Activated CD8-positive, alpha-beta memory T cell treated with anti-CD3 and anti-CD28 coated beads, Interleukin-2, amount 10 ng/mL, durations not matched to agents 7 days and 5 days (primary cell): Measurements from ENCODE around the gene LRRN3. TPM values are rescaled to one million over a fixed set of nuclear protein-coding genes. Genes with fewer than 3 reads are reported as not detected.
A peak's percentile ranks its signal among the peaks of the same experiment; 100 is the strongest.

Experiments used
- ATAC-seq: fragments of 150-1000 bp; cut with Tn5 transposase; one replicate; pipeline ENCODE4 v1.10.0; 2021; ENCODE audit warnings: moderate library complexity
- CTCF ChIA-PET: fragments of 350-600 bp; sonication (Branson Sonifier 250); formaldehyde crosslinking; loops from one replicate; lab custom pipeline; 2021; ENCODE audit warnings: antibody characterized with exemption; lab: Charles Lee
- DNase-seq: peaks from one replicate; pipeline ENCODE4 v3.0.0-alpha.2; 2020
- H3K27ac Mint-ChIP-seq: one replicate; pipeline ENCODE4 v1.8.0; 2021; ENCODE audit warnings: mild to moderate bottlenecking, mixed read lengths
- H3K27me3 Mint-ChIP-seq: one replicate; pipeline ENCODE4 v1.8.0; 2021; ENCODE audit warnings: mixed read lengths
- H3K36me3 Mint-ChIP-seq: one replicate; pipeline ENCODE4 v1.8.0; 2021; ENCODE audit warnings: mild to moderate bottlenecking, mixed read lengths
- H3K4me1 Mint-ChIP-seq: one replicate; pipeline ENCODE4 v1.8.0; 2021; ENCODE audit warnings: mixed read lengths
- H3K4me3 Mint-ChIP-seq: one replicate; pipeline ENCODE4 v1.8.0; 2021; ENCODE audit warnings: mild to moderate bottlenecking, moderate library complexity, mixed read lengths
- H3K9me3 Mint-ChIP-seq: one replicate; pipeline ENCODE4 v1.8.0; 2022; ENCODE audit warnings: low read depth, mixed read lengths
- total RNA-seq, 2 experiments: library from RNA; stranded (reverse); gene quantifications; one replicate each; pipeline ENCODE4 v1.2.3, GENCODE V29; 2021

LRRN3 gene
- total RNA-seq, 2 experiments from 2014 or later, result 82.3 to 154 TPM

- Mint-ChIP-seq H3K27me3 (no peaks in the 10 kb centered on the region), H3K4me1 (peaks cover 61% of the 10 kb centered on the region), H3K4me3 (peak overlapping the region; percentile 75), H3K36me3 (peaks cover 70% of the 10 kb centered on the region), H3K9me3 (no peaks in the 10 kb centered on the region), H3K27ac (peak overlapping the region; percentile 75)
- CTCF ChIA-PET, result interaction anchor here (0.7 to 2.0 kb wide), 21 partner anchors 9 to 1008 kb away, joined by 3 to 10 read pairs (median 3); partner anchors contain the start of gene IMMP2L
- ATAC-seq (peak; percentile 14), DNase-seq (no peak)
Measured at GRCh38 chr7:111098926-111099250, 8.0 kb downstream of the LRRN3 start.

- H3K9me3 Mint-ChIP-seq, result no peaks in the 10 kb centered on the region
- ATAC-seq (no peak), DNase-seq (no peak)
- H3K36me3 Mint-ChIP-seq, result peaks cover 62% of the 10 kb centered on the region
- no peak overlapping the region for H3K4me3 Mint-ChIP-seq
- H3K4me1 Mint-ChIP-seq, result peaks cover 62% of the 10 kb centered on the region
- CTCF ChIA-PET, result interaction anchor here (0.6 kb wide), 1 partner anchor 11 kb away, joined by 5 read pairs; no protein-coding TSS in a partner anchor
- H3K27me3 Mint-ChIP-seq, result no peaks in the 10 kb centered on the region
- H3K27ac Mint-ChIP-seq, result no peak overlapping the region
Measured at GRCh38 chr7:111101856-111102646, 11.1 kb downstream of the LRRN3 start.

GRCh38 chr7:111103136-111103535, 12.2 kb downstream of the LRRN3 start:
- peaks cover 57% of the 10 kb centered on the region for H3K36me3 Mint-ChIP-seq
- H3K27ac Mint-ChIP-seq, result no peak overlapping the region
- CTCF ChIA-PET, result no interaction called here
- ATAC-seq (no peak), DNase-seq (no peak)
- H3K27me3 Mint-ChIP-seq, result no peaks in the 10 kb centered on the region
- no peaks in the 10 kb centered on the region for H3K9me3 Mint-ChIP-seq
- peaks cover 60% of the 10 kb centered on the region for H3K4me1 Mint-ChIP-seq
- H3K4me3 Mint-ChIP-seq, result no peak overlapping the region

GRCh38 chr7:111103678-111104274, 12.8 kb downstream of the LRRN3 start:
- ATAC-seq, result peak; percentile 50
- DNase-seq, result no peak
- H3K4me1 Mint-ChIP-seq, result peaks cover 55% of the 10 kb centered on the region

GRCh38 chr7:111104710-111105109, 13.8 kb downstream of the LRRN3 start:
- CTCF ChIA-PET, result no interaction called here
- H3K36me3 Mint-ChIP-seq, result peaks cover 58% of the 10 kb centered on the region
- H3K4me3 Mint-ChIP-seq, result no peak overlapping the region
- H3K4me1 Mint-ChIP-seq, result peaks cover 55% of the 10 kb centered on the region
- DNase-seq, result no peak
- H3K9me3 Mint-ChIP-seq, result no peaks in the 10 kb centered on the region
- no peaks in the 10 kb centered on the region for H3K27me3 Mint-ChIP-seq
- H3K27ac Mint-ChIP-seq, result peak overlapping the region; percentile 43
- ATAC-seq, result no peak

More at GRCh38 chr7:111103678-111104274, 12.8 kb downstream of the LRRN3 start:
- H3K9me3 Mint-ChIP-seq, result no peaks in the 10 kb centered on the region
- H3K27me3 Mint-ChIP-seq, result no peaks in the 10 kb centered on the region
- CTCF ChIA-PET, result no interaction called here
- H3K36me3 Mint-ChIP-seq, result peaks cover 53% of the 10 kb centered on the region
- no peak overlapping the region for H3K4me3 Mint-ChIP-seq
- H3K27ac Mint-ChIP-seq, result peak overlapping the region; percentile 35

GRCh38 chr7:111105269-111105668, 14.3 kb downstream of the LRRN3 start:
- Mint-ChIP-seq H3K36me3 (peaks cover 56% of the 10 kb centered on the region), H3K4me1 (peaks cover 54% of the 10 kb centered on the region), H3K9me3 (no peaks in the 10 kb centered on the region), H3K27ac (no peak overlapping the region), H3K27me3 (no peaks in the 10 kb centered on the region), H3K4me3 (no peak overlapping the region)
- ATAC-seq (no peak), DNase-seq (no peak)
- CTCF ChIA-PET, result no interaction called here

GRCh38 chr7:111107579-111107978, 16.7 kb downstream of the LRRN3 start:
- CTCF ChIA-PET, result interaction anchor here (1.3 kb wide), 1 partner anchor 9 kb away, joined by 6 read pairs; no protein-coding TSS in a partner anchor
- H3K36me3 Mint-ChIP-seq, result peaks cover 57% of the 10 kb centered on the region
- ATAC-seq, result no peak

GRCh38 chr7:111108000-111108399, 17.1 kb downstream of the LRRN3 start:
- Mint-ChIP-seq H3K27me3 (no peaks in the 10 kb centered on the region), H3K4me3 (no peak overlapping the region), H3K9me3 (peaks cover 2% of the 10 kb centered on the region), H3K36me3 (peaks cover 59% of the 10 kb centered on the region), H3K4me1 (peaks cover 50% of the 10 kb centered on the region), H3K27ac (peak overlapping the region; percentile 40)
- ATAC-seq (no peak), DNase-seq (no peak)
- CTCF ChIA-PET, result interaction anchor here (1.3 kb wide), 1 partner anchor 9 kb away, joined by 6 read pairs; no protein-coding TSS in a partner anchor

More at GRCh38 chr7:111107579-111107978, 16.7 kb downstream of the LRRN3 start:
- no peak for DNase-seq
- peak overlapping the region; percentile 40 for H3K27ac Mint-ChIP-seq
- H3K4me1 Mint-ChIP-seq, result peaks cover 49% of the 10 kb centered on the region
- no peaks in the 10 kb centered on the region for H3K27me3 Mint-ChIP-seq
- peaks cover 2% of the 10 kb centered on the region for H3K9me3 Mint-ChIP-seq
- no peak overlapping the region for H3K4me3 Mint-ChIP-seq

- Mint-ChIP-seq H3K27me3 (no peaks in the 10 kb centered on the region), H3K4me1 (peaks cover 47% of the 10 kb centered on the region), H3K9me3 (peaks cover 2% of the 10 kb centered on the region), H3K4me3 (no peak overlapping the region), H3K27ac (no peak overlapping the region), H3K36me3 (peaks cover 58% of the 10 kb centered on the region)
- DNase-seq (no peak), ATAC-seq (no peak)
- CTCF ChIA-PET, result interaction anchor here (1.3 to 2.3 kb wide), 2 partner anchors 10 kb away, joined by 6 to 8 read pairs; no protein-coding TSS in a partner anchor
Measured at GRCh38 chr7:111108496-111108895, 17.6 kb downstream of the LRRN3 start.

GRCh38 chr7:111112439-111112838, 21.5 kb downstream of the LRRN3 start:
- peak overlapping the region; percentile 61 for H3K27ac Mint-ChIP-seq
- H3K4me3 Mint-ChIP-seq, result no peak overlapping the region
- peaks cover 2% of the 10 kb centered on the region for H3K9me3 Mint-ChIP-seq
- peaks cover 30% of the 10 kb centered on the region for H3K4me1 Mint-ChIP-seq
- peaks cover 53% of the 10 kb centered on the region for H3K36me3 Mint-ChIP-seq
- no peaks in the 10 kb centered on the region for H3K27me3 Mint-ChIP-seq
- CTCF ChIA-PET, result interaction anchor here (1.0 to 1.4 kb wide), 3 partner anchors 8 to 21 kb away, joined by 3 read pairs; no protein-coding TSS in a partner anchor
- DNase-seq (no peak), ATAC-seq (no peak)

GRCh38 chr7:111113263-111114017, 22.5 kb downstream of the LRRN3 start:
- CTCF ChIA-PET, result interaction anchor here (1.0 to 1.1 kb wide), 2 partner anchors 15 to 22 kb away, joined by 3 read pairs; no protein-coding TSS in a partner anchor
- H3K27ac Mint-ChIP-seq, result no peak overlapping the region
- H3K27me3 Mint-ChIP-seq, result no peaks in the 10 kb centered on the region
- peaks cover 27% of the 10 kb centered on the region for H3K4me1 Mint-ChIP-seq
- H3K9me3 Mint-ChIP-seq, result peaks cover 2% of the 10 kb centered on the region
- H3K36me3 Mint-ChIP-seq, result peaks cover 57% of the 10 kb centered on the region
- ATAC-seq, result no peak
- DNase-seq, result no peak
- H3K4me3 Mint-ChIP-seq, result no peak overlapping the region

GRCh38 chr7:111115966-111116365, 25.0 kb downstream of the LRRN3 start:
- Mint-ChIP-seq H3K4me1 (peaks cover 21% of the 10 kb centered on the region), H3K36me3 (peaks cover 59% of the 10 kb centered on the region), H3K4me3 (no peak overlapping the region), H3K9me3 (peaks cover 2% of the 10 kb centered on the region), H3K27ac (no peak overlapping the region), H3K27me3 (no peaks in the 10 kb centered on the region)
- DNase-seq (no peak), ATAC-seq (no peak)
- CTCF ChIA-PET, result no interaction called here

GRCh38 chr7:111126987-111127386, 36.1 kb downstream of the LRRN3 start:
- Mint-ChIP-seq H3K27me3 (no peaks in the 10 kb centered on the region), H3K9me3 (no peaks in the 10 kb centered on the region), H3K4me3 (no peak overlapping the region), H3K4me1 (no peaks in the 10 kb centered on the region), H3K27ac (no peak overlapping the region), H3K36me3 (peaks cover 25% of the 10 kb centered on the region)
- DNase-seq (no peak), ATAC-seq (no peak)
- CTCF ChIA-PET, result no interaction called here
